GM21786 (cell line): ENCODE measurements around the gene SHC3.
A peak's percentile ranks its signal among the peaks of the same experiment; 100 is the strongest.

Experiments
- ATAC-seq: cut with Tn5 transposase; IDR thresholded peaks from one replicate; pipeline ENCODE4 v1.9.1; 2021; ENCODE audit not compliant: unreplicated experiment

Gene SHC3

DNA sequence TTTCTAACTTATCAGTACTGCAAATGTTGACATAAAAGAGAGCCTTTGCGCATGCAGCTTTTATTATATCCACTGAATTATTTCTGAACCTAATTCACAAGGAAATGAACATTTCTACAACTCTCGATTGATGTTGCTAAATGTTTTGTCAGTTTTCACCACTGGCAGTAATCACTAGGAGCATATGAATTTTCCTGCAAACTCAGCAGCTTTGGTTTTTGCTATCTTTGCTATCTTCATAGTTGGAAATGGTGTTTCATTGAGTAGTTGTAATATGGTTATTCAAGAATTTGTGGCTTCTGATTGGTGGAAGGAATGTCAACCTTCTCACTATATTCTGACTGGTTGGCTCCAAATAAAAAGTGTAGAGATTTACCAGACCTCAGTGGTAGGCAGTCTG, 8.9 kb upstream of the SHC3 start:
- ATAC-seq = no peak

GRCh38 chr9:89186960-89187359, 8.3 kb upstream of the SHC3 start:
- ATAC-seq = no peak

DNA sequence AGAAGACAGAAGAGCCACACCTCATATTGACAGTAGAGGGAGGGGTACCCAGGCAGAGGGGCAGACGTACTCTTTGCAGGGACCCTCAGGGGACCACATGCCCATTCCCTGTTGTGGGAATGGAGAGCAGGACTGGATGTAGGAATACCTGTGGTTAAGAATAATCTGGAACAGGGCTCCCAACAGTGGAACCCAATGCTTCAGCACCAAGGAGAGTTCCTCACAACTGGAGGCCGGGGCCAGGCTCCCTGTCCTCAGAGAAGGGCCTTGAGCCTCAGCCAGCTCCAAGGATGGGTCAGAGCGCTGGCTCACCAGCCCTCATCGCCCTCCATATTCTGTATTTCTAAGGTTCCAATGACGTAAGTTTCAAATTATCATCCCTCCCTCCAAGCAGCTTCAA, 7.4 kb upstream of the SHC3 start:
- ATAC-seq = no peak

DNA sequence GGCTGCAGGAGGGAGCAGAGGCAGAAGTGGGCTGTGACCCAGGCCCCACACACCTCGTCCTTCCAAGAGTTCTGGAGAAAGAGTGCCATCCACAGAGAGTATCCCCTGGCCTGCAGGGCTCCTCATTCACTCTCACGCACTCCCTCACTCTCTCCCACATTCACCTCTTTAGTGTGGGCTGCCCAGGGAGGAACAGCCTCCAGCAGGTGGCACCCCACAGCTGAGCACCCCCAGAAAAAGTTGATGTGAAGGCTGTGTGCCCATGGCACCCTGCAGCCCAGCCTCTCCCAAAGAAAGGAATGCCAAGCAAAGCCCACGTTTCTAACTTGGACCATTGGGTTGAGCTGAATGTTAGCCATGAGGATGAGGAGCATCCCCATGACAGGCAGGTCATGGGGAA, 4.5 kb upstream of the SHC3 start:
- no peak for ATAC-seq

DNA sequence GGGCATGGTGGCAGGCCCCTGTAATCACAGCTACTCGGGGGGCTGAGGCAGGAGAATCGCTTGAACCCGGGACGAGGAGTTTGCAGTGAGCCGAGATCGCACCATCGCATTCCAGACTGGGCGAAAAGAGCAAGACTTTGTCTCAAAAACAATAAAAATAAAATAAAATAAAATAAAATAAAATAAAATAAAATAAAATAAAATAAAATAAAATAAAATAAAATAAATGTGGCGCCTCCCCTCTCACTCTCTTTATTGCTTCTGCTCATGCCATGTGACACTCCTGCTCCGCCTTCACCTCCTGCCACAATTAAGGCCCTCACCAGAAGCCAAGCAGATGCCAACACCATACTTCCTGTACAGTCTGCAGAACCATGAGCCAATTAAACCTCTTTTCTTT, 3.8 kb upstream of the SHC3 start:
- ATAC-seq = no peak

- peak; percentile 61 for ATAC-seq
Measured at GRCh38 chr9:89179895-89180734, 1.5 kb upstream of the SHC3 start.

GRCh38 chr9:89179540-89179894, 899 bp upstream of the SHC3 start:
- no peak for ATAC-seq

- ATAC-seq = no peak
Measured at GRCh38 chr9:89178830-89179539, 367 bp upstream of the SHC3 start.

DNA sequence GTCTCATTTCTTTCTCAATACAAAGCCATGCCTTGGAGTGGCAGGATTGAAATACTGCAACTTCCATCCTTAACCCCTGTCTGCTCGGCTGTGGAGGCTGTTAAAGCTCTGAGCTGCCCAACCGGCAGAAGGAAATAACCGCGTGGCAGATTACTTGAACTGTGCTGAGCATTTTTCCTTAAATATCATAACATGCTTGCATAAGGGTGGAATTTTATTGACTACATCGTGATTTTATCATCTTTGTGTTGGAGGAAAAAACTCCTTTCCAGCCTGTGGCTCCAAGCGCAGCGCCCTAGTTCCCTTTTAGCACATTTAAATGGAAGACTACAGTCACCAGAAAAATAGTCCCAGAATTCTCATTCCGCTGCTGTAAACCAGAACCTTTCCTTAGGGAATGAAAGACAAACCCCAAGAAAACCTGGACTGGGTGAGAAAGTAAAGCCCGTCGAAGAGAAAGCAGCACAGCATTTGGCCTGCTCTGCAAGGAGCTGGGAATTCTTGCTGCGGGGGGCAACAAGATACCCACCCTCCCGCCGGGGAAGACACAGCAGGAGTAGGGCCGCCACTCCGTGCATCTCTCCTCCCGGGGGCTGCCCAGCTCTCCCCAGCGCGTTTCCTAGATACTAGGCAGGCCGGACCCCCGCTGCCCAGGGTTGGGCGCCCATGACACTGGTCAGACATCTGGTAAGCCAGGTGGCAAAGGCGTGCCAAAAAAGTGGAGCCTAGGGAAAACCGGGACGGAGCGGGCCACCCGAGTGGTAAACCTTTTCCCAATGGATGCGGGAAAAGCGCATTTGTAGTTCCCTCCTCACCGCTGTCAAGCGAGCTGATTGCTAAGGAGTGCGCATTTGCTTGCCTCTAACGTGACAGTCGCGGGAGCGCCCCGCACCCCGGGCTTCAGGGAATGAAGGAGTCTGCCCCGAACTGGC, 1.3 kb downstream of the SHC3 start:
- ATAC-seq = no peak

- ATAC-seq = no peak
Measured at GRCh38 chr9:89175828-89176261, 2.8 kb downstream of the SHC3 start.

DNA sequence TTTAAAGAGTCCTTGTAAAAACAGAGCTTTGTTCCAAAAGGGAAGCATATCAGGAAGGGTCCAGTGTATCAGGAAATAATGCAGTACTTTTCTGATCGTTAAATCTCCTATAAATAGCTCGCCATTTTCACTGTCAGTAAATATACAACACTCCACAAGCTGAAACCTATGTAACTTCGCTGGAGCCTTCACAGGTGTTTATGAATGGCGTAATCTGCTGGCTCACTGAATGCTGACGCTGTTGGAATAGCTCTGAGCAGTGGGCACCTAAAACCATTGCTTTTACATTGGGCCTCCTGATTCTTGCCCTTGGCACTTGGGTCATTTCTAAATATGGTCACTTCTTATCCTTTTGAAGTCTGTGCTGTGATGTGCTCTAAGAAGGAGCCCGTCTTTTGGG, 4.3 kb downstream of the SHC3 start:
- no peak for ATAC-seq

GRCh38 chr9:89173072-89173471, 5.5 kb downstream of the SHC3 start:
- ATAC-seq = no peak

- no peak for ATAC-seq
Measured at GRCh38 chr9:89172398-89172797, 6.2 kb downstream of the SHC3 start.

GRCh38 chr9:89171693-89172092, 6.9 kb downstream of the SHC3 start:
- ATAC-seq = no peak

GRCh38 chr9:89171231-89171630, 7.4 kb downstream of the SHC3 start:
- no peak for ATAC-seq

- ATAC-seq = no peak
Measured at GRCh38 chr9:89168901-89169813, 9.5 kb downstream of the SHC3 start.

- ATAC-seq = no peak
Measured at GRCh38 chr9:89167788-89168187, 10.8 kb downstream of the SHC3 start.

- ATAC-seq = no peak
Measured at GRCh38 chr9:89166852-89167251, 11.8 kb downstream of the SHC3 start.

- ATAC-seq = no peak
Measured at GRCh38 chr9:89165880-89166279, 12.7 kb downstream of the SHC3 start.

DNA sequence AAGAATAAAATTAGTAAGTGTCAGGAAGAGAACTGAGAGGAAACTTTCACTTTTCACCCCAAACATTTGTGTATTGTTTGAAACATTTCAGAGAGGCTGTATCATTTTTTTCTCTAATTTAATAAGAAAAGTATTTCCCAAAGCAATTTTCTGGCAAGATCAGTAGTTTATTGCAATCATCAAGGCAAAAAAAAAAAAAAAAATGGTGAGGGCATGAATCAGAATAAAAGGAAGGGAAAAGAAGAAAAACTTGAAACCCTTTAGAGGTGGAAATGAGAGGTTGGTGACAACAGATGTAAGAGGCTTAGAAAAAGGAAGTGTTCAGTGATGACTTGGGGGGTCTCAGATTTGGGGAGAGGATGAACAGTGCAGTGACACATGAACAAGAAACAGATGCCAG, 13.3 kb downstream of the SHC3 start:
- no peak for ATAC-seq
